GM21381 (cell line): Measurements from ENCODE around the gene RPL9.
"Not testable (repeated sequence)": the region's sequence is repeated elsewhere in the genome, so short reads cannot be mapped to it uniquely, and the experiment has no call there.

Experiments
- ATAC-seq: cut with Tn5 transposase; IDR thresholded peaks from one replicate; pipeline ENCODE4 v1.9.1; 2021; ENCODE audit warnings: mild to moderate bottlenecking, moderate library complexity; ENCODE audit not compliant: unreplicated experiment

RPL9 gene

DNA sequence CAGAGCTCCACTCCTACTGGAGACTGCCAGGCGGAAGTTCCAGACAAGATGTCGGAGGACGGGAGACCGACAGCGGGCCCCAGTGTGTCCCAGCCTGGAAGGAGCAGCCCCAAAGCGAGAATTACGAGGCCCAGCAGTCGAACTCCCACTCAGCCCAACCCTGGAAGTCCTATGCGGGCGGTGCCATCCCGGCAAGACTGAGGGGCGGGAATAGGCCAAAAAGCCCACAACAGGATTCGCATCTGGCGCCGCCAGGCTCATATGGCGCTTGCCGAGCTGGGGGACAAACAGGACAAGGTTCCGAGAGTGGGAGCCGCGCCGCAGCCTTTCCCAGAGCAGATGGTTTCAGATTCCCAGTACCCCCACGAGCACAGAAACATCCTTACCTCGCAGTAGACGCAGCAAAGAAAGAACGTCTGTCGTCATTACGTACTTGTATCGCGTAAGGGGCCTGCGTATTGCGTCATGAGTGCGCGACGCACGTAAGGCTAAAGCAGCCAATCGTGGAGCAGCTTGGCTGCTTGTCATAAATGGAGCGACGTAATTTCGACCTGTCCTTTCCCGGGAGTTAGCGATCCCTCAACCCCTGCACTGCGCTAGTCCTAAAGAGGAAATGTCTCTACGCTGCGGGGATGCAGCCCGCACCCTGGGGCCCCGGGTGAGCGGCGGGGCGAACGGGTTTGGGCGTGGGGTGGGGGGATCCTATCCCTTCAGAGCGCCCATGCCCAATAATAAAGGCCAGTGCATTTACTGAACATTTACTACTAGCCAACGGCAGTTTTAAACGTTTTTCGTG, at the start of gene RPL9, which contains the start of gene LIAS:
RPL9 (minus strand) TSS at position 418 of the 796 bp plus-strand sequence. CDS start 483 bp downstream, outside the sequence.
LIAS (plus strand) TSS at position 552 of the 796 bp plus-strand sequence; CDS start at position 614, 62 bp downstream.
- ATAC-seq = peak; percentile 80

GRCh38 chr4:39505581-39505980, 46.9 kb upstream of the RPL9 start:
- no peak for ATAC-seq

GRCh38 chr4:39504538-39504937, 45.8 kb upstream of the RPL9 start:
- ATAC-seq = no peak

DNA sequence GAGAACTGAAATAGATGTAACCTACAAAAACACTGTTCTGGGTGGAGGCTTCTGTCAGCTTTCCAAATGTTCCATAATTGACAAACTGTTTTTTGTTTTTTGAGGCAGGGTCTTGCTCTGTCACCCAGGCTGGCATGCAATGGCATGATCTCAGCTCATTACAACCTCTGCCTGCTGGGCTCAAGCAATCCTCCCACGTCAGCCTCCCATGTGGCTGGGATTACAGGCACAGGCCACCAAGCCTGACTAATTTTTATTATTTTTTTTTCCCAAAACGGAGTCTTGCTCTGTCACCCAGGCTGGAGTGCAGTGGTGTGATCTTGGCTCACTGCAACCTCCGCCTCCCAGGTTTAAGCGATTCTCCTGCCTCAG, 43.9 kb upstream of the RPL9 start:
- not testable (repeated sequence) for ATAC-seq

DNA sequence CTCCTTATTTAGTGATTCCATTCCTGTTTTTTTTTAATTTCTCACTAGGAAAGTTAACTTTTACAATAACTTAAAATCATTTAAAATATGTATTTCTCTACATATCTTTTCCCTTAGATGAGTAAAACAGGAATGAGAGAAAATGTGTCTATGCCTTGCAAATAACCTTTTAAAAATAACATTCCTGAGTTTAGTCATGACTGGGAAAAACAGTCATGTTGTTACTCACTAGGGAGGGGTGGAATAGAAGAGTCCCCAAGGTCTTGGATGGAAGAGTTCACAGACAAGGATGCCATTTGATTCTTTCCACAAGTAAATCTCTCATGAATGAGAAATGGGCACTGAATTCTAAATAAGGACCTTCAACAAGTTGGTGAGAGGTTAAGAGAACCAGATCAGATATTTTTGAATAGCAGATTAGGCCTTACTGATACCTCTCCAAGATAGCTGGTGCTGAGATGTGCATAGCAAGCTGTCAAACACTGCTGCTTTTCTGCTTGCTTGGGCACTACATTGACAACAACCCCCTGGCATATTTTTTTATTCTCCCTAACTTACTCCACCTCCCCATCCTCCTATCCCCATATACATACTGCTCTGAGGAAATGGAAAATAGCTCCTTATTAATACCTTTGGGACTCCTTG, 43.4 kb upstream of the RPL9 start:
- no peak for ATAC-seq

DNA sequence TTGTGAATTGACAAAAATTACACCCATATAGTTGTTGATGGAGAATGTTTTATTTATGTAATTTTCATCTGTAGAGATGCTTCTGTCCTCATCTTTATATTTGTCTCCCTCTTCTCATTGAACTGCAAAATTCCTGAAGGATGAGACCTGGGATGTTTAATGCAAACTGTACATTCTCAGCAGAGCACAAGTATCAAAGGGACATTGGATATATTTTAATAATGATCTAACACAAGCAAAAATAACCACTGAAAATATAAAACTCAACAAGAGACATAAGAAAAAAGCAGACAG, 40.0 kb upstream of the RPL9 start:
- ATAC-seq = no peak

GRCh38 chr4:39497909-39498726, 39.4 kb upstream of the RPL9 start:
- ATAC-seq = no peak

DNA sequence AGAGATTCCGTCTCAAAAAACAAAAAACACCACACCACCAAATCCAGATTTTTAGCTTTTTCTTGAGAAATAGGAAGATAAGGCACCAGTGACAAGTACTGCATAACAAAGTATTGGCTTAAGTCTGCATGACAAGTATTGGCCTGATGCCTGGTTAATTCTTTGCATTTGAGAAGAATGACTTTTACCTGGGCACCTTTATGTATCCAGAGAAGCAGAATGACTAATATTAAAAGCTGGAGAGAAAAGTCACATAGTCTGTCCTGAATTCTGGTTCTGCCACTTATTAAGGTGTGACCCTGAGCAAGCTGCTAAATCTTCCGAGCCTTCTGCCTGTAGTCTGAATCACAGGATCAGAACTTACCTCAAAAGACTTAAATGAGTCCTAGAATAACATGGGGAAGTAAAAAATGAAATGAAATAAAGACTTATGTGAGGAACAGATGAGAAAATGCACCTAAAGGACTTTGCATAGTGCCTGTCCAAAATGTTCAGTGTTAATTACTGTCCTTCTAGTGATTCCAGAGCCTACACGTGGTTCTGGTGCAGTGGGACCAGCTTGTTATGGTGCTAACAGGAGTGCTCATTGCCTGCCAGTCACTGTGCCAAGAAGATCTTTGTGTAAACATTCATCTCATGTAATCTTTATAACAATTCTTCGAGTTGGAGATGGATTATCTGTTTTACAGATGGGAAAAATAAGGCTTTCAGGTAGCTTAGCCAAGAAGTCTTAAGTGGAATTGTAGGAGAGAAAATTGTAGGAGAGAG, 36.9 kb upstream of the RPL9 start:
- no peak for ATAC-seq

DNA sequence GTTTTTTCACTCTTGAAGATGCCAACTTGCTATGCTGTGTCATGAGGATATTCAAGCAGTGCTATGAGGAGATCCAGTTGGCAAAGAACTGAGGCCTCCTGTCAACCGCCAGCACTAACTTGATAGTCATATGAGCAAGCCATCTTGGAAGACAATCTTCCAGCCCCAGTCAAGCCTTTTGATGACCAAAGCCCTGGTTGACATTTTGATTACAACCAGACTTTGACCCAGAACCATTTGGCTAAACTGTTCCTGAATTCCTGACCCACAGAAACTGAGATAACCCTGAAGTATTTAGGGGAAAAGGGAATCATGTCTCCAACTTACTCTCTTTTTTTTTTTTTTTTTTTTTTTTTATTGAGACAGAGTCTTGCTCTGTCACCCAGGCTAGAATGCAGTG, 35.6 kb upstream of the RPL9 start:
- ATAC-seq = no peak

DNA sequence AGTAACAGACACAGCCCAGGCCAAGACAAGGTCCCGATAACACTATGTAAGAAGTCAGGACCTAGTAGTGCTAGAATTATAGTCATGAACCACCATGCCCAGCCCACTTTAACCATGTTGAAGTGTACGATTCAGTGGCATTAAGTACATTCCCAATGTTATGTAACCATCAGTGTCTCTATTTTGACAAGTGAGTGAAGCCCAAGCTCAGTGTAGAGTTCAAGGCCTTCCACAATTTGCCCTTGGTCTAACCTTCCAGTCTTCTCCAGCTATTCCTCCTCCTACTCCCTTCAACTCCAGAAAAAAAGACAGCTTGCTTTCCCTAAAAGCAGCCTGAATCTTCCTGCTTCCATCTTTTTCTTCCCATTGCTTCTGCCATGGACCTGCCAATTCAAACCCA, 31.6 kb upstream of the RPL9 start:
- ATAC-seq = no peak

DNA sequence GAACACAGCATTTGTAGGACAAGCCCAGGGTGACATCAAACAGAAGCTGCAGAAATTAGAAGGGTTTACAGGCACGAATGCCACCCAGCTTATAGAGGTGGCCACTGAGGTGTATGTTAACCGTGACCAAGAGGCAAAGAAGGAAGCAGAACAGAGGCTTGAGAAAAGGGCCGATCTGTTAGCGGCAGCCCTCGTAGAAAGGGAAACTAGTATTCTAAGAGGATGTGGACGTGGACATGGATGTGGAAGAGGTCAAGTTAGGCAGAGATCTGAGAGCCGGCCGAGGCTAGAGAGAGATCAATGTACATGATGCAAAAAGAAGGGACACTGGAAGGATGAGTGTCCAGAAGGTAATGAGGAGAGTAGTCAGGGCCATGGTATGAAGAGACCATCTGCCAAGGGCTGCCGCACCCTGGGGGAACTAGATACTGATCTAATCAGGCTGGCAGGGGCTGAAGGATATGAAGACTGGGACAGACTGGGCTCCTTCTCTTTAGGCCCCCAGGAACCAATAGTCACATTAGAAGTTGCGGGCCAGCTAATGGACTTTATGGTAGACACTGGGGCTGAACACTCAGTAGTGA, 27.6 kb upstream of the RPL9 start:
- ATAC-seq = no peak

DNA sequence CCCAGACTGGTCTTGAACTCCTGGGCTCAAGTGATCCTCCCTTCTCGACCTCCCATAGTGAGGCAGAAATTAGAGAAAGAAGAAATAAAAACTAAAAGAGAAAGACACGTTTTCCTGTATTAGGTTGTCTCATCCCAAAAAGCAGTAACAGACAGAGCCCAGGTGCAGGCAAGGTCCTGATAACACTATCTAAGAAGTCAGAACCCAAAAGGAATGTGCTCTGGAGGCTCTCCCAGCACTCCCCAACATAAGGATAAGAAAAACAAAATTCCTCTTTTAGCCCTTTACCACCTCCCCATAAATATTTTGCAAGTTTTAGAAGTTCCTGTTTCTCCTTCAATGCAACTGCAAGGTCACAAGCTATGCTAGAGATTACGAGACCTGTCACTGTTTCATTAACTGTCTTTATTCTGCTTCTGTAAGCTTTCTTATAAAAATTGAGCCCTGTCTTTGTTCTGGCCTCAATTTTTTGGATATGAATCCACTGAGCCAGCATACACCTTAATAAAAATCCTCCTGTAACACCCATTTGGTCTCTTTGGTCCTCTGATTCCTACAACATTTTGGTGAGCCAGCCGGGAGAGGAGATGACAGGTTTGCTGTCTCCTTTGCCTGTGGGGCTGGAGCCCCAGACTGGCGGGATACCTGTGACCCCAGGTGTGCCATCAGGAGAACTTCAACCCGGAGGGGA, 26.0 kb upstream of the RPL9 start:
- no peak for ATAC-seq

GRCh38 chr4:39480902-39481695, 22.4 kb upstream of the RPL9 start:
- no peak for ATAC-seq

- no peak for ATAC-seq
Measured at GRCh38 chr4:39480251-39480650, 21.5 kb upstream of the RPL9 start.

- no peak for ATAC-seq
Measured at GRCh38 chr4:39476187-39476895, 17.6 kb upstream of the RPL9 start.

DNA sequence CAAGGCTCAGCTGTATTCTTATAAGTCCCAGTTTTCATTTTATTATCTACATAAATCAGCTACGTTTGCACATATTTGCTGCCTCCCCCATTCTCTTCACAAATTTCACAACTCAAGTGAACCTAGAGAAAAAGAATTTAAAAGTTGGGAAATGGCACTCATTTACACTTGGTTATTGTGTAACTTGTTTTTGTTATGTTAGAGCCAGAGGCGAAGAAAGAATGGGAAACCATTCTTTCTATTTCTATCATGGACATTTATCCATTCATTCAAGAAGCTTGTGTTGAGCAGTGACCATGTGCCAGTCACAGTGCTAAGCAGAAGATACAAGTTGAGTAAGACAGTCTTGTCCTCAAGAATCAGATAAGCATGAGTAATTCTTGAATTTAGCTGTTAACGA, 13.7 kb upstream of the RPL9 start:
- ATAC-seq = no peak

- ATAC-seq = no peak
Measured at GRCh38 chr4:39470402-39470801, 11.7 kb upstream of the RPL9 start.

DNA sequence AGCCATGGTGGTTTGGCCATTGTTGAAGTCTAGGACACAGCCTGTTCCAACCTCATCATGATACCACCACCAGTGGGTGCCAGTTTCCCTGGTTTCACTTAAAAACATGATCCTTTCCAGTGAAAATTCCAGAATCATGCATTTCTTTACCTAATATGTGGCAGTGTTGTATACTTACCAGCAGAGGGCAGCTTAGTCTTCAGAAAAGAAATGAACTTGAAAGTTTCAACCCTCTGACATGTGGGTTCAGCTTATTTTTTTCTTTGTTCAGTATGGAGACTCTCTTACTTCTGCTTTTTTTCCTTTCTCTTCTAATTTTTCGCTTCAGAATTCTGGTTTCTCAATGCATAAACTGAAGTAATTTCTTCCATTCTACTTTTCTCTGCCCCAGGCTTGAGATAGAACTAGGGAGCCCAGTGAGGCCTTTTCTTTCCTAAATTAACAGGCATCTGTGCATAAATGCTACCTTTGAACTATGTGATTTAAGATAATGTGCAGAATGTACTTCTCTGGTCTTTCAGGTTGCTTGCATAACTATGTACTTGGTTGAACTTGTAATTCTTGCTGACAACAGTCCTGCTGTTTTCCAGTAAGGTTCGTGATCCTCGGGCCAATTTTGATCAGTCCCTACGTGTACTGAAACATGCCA, 10.8 kb upstream of the RPL9 start:
- ATAC-seq = peak; percentile 83
